ENCODE measurements around the gene CCL17. TPM values are rescaled to one million over a fixed set of nuclear protein-coding genes. Genes with fewer than 3 reads are reported as not detected.
A peak's percentile ranks its signal among the peaks of the same experiment; 100 is the strongest.

CCL17 gene
- total RNA-seq, 6 donors from 2014 or later = 2.8 to 24.2 (median 5.8) TPM; not detected in 3

- peaks cover 20 to 51% (median 39%) of the 10 kb centered on the region in 4 donors for H3K4me1 ChIP-seq
- no peaks in the 10 kb centered on the region for H3K27me3 ChIP-seq
- no peak overlapping the region for H3K4me3 ChIP-seq
- DNase-seq = peak in 1 of 2 donors; percentile 45
- H3K27ac ChIP-seq = peak overlapping the region in 2 of 4 donors; percentile 8 to 61
- WGBS, 2 donors = 87 to 93% methylated on average over 3 to 15 of the region's 16 CpGs
- H3K9me3 ChIP-seq = no peaks in the 10 kb centered on the region
- H3K36me3 ChIP-seq = peaks cover 0 to 28% (median 7%) of the 10 kb centered on the region in 4 donors
- TF ChIP-seq CTCF (IDR thresholded peaks at IDR 0.05) (no peak), POLR2AphosphoS5 (IDR thresholded peaks at IDR 0.05) (no peak), EP300 (IDR thresholded peaks at IDR 0.05) (no peak), POLR2A (IDR thresholded peaks at IDR 0.05) (no peak)
- no peak for ATAC-seq (ENCODE audit: low FRiP score in 2 of 2)
Observed at GRCh38 chr16:57382535-57383275, 21.9 kb upstream of the CCL17 start.

GRCh38 chr16:57383276-57384247 lies 21.0 kb upstream of the CCL17 start:
- Histone ChIP-seq H3K27me3 (no peaks in the 10 kb centered on the region), H3K36me3 (peaks cover 0 to 28% (median 7%) of the 10 kb centered on the region in 4 donors), H3K4me3 (no peak overlapping the region), H3K27ac (peak overlapping the region in 2 of 4 donors; percentile 8 to 61), H3K4me1 (peaks cover 18 to 43% (median 37%) of the 10 kb centered on the region in 4 donors), H3K9me3 (no peaks in the 10 kb centered on the region)
- DNase-seq = no peak
- 79 to 80% methylated on average over 4 to 8 of the region's 8 CpGs for WGBS, 2 donors
- no peak for TF ChIP-seq POLR2A (IDR thresholded peaks at IDR 0.05)
- TF ChIP-seq CTCF (IDR thresholded peaks at IDR 0.05) = no peak
- no peak for TF ChIP-seq EP300 (IDR thresholded peaks at IDR 0.05)
- TF ChIP-seq POLR2AphosphoS5 (IDR thresholded peaks at IDR 0.05) = no peak
- ATAC-seq (ENCODE audit: low FRiP score in 2 of 2) = peak in 1 of 2 donors; percentile 64

- ATAC-seq (ENCODE audit: low FRiP score in 2 of 2) (peak in 1 of 2 donors; percentile 48), DNase-seq (peak in 1 of 2 donors; percentile 52)
- Histone ChIP-seq H3K4me3 (no peak overlapping the region), H3K36me3 (peaks cover 0 to 26% (median 7%) of the 10 kb centered on the region in 4 donors), H3K27me3 (no peaks in the 10 kb centered on the region), H3K4me1 (peaks cover 18 to 38% (median 29%) of the 10 kb centered on the region in 4 donors), H3K9me3 (no peaks in the 10 kb centered on the region), H3K27ac (peak overlapping the region in 2 of 4 donors; percentile 12 to 61)
- 56 to 64% methylated on average over 5 to 11 of the region's 11 CpGs for WGBS, 2 donors
- TF ChIP-seq POLR2AphosphoS5 (IDR thresholded peaks at IDR 0.05) (no peak), CTCF (IDR thresholded peaks at IDR 0.05) (no peak), EP300 (IDR thresholded peaks at IDR 0.05) (no peak), POLR2A (IDR thresholded peaks at IDR 0.05) (no peak)
Observed at GRCh38 chr16:57384248-57385070, 20.1 kb upstream of the CCL17 start.

GRCh38 chr16:57385083-57385482 lies 19.5 kb upstream of the CCL17 start:
- Histone ChIP-seq H3K36me3 (peaks cover 0 to 21% (median 7%) of the 10 kb centered on the region in 4 donors), H3K27ac (peak overlapping the region in 2 of 4 donors; percentile 12 to 61), H3K9me3 (no peaks in the 10 kb centered on the region), H3K4me1 (peaks cover 18 to 32% (median 24%) of the 10 kb centered on the region in 4 donors), H3K4me3 (no peak overlapping the region), H3K27me3 (no peaks in the 10 kb centered on the region)
- DNase-seq = no peak
- WGBS, 2 donors = 74 to 88% methylated on average over 3 to 5 of the region's 5 CpGs
- TF ChIP-seq EP300 (IDR thresholded peaks at IDR 0.05) (no peak), CTCF (IDR thresholded peaks at IDR 0.05) (no peak), POLR2AphosphoS5 (IDR thresholded peaks at IDR 0.05) (no peak), POLR2A (IDR thresholded peaks at IDR 0.05) (no peak)
- no peak for ATAC-seq (ENCODE audit: low FRiP score in 2 of 2)

All from upper lobe of left lung (tissue), 6 donors.